Stimulated activated CD4-positive, alpha-beta T cell treated with anti-CD3 and anti-CD28 coated beads, Interleukin-4, amount 100 ng/mL, for 24 hours (primary cell): ENCODE data around the gene RDH13.
"Not testable (repeated sequence)": the region's sequence is repeated elsewhere in the genome, so short reads cannot be mapped to it uniquely, and the experiment has no call there.

Experiments used
- DNase-seq: peaks from one replicate; pipeline ENCODE4 v3.0.0-alpha.2; 2020

The RDH13 gene

DNA sequence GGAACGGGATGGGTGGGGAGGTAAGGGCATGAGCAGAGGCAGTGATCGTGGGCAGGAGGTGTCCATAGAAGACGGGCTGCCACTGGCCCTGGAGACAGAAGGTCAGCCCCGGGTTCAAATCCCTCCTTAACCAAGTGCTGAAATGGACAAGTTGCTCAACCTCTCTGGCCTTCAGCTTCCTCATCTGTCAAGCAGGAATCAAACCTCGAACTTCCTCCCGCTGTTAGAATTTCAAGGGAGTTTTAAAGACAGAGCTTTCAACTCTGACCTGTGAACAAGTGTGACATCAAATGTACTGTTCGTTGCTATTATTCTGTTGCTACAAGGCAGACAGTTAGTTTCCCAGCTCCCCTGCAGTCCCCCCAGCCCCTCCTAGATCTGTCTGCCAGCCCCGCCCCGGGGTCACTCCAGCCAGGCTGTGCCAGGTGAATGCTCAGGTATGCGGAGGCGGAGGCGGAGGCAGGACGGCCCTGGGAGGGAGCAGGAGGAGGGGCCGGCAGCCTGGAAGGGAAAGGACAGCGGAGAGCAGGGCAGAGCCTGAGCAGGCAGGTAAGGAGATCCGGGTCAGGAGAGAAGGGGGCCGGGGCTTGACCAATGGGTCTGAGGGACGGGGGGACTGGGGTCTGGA, 12.5 kb upstream of the RDH13 start, which contains the start of gene EPS8L1:
Gene EPS8L1, plus strand, starts transcription at position 499 of the 628 bp plus-strand sequence. CDS start 576 bp downstream, outside the sequence.
- no peak for DNase-seq

DNA sequence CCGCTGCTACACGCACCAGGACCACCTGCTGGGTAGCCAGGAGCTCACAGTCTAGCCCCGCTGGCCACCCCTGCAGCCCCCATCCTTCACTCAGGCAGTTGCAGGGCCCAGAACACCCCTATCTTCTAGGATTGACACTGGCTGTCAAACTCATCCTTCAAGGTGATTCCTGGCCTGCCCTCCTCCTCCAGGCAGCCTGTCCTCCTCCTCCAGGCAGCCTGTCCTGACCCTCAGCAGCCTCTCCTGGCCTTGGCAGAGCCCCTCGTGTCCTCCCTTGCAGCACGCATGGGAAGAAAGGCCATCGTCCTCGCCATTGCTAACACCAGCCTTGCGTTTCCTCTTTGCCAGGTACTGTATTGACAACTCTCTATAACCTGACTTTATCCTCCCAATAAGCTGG, 9.0 kb upstream of the RDH13 start:
- DNase-seq: no peak

GRCh38 chr19:55071129-55071502, 8.2 kb upstream of the RDH13 start:
- no peak for DNase-seq

- DNase-seq: no peak
These were observed 7.6 kb upstream of the RDH13 start for GRCh38 chr19:55070466-55071128.

DNA sequence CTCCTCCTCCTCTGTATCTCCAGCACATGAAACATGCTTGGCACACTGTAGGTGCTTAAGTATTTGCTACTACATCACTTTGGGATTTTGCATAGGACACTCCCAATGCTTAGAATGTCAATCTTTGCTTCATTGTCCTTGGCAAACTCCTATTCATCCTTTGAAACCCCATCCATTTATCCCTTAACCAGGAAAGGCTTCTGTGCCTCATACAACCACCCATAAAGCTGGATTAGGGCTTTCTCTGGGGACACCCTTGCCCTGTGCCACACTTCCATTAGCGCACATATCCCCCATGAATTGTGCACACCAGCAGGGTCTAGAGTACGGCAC, 6.9 kb upstream of the RDH13 start:
- DNase-seq: no peak

- DNase-seq: no peak
These were observed 6.3 kb upstream of the RDH13 start for GRCh38 chr19:55068950-55069864.

DNA sequence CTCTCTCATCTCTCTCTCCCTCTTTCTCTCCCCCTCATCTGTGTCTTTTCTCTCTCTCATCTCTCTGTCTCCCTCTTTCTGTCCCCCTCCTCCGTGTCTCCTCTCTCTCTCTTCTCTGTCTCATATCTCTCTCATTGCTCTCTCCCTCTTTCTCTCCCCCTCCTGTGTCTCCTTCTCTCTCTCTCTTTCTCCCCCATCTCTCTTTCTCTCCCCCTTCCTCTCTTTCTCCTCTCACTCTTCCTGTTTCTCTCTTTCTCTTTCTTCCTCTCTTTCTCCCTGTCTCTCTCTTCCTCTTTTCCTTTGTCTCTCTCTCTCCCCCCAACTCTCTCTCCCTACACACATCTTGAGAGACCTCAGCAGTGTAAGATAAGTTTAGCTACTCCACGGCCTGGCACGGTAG, 4.9 kb upstream of the RDH13 start:
- no peak for DNase-seq

- no peak for DNase-seq
These were observed 3.3 kb upstream of the RDH13 start for GRCh38 chr19:55066107-55066709.

- not testable (repeated sequence) for DNase-seq
These were observed 2.6 kb upstream of the RDH13 start for GRCh38 chr19:55065516-55065915.

- DNase-seq: no peak
These were observed 520 bp upstream of the RDH13 start for GRCh38 chr19:55063492-55063843.

GRCh38 chr19:55060287-55060686, 2.7 kb downstream of the RDH13 start:
- DNase-seq: not testable (repeated sequence)

DNA sequence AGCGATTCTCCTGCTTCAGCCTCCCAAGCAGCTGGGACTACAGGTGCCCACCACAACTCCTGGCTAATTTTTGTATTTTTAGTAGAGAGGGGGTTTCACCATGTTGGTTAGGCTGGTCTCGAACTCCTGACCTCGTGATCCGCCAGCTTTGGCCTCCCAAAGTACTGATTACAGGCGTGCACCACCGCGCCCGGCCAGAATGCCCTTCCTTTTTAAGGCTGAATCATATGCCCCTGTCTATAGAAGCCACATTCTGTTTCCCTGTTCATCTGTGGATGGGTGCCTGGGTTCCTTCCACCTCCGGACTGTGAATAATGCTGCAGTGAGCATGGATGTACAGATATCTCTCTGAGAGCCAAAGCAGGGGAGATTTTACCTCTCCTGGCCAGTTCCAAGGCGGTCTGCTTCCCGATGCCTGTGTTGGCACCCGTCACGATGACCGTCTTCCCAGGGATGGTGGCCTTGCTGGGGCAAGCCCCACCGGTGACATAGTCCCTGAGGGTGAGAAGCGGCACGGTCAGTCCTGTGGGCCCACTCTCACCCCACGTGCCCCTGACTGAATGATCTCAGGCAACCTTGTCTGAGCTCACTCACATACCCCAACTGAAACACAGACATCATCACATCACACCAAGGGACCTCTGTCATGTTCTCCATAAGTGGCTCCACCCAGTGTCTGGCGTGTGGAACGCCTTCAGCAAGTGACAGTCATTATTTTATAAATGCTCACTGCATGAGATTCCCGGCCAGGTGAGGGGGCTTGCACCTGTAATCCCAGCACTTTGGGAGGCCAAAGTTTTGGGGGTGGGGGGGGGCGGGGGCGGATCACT, 4.0 kb downstream of the RDH13 start:
- no peak for DNase-seq

- no peak for DNase-seq
These were observed 6.1 kb downstream of the RDH13 start for GRCh38 chr19:55056827-55057226.

DNA sequence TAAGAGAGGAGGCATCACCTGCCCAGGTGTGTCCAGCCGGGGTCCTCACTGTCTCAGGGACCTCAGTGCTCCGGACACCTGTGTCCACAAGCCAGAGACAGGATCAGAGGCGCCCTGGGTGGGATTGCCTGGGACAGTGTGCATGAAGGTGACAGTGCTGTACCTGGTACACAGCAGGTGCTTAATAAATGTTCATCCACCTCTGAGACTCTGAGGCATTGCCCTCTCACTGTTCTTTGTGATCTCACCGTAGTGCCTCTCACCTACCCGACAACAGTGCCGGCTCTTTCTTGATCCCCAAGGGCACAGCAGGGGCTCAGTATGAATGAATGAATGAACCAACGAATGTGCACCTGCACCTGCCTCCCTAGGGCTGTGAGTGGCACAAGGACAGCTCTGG, 9.2 kb downstream of the RDH13 start:
- DNase-seq: no peak

- DNase-seq: no peak
These were observed 12.0 kb downstream of the RDH13 start for GRCh38 chr19:55050749-55051532.

- no peak for DNase-seq
These were observed 14.5 kb downstream of the RDH13 start for GRCh38 chr19:55048446-55048845.

GRCh38 chr19:55047951-55048350, 15.0 kb downstream of the RDH13 start:
- DNase-seq: no peak

DNA sequence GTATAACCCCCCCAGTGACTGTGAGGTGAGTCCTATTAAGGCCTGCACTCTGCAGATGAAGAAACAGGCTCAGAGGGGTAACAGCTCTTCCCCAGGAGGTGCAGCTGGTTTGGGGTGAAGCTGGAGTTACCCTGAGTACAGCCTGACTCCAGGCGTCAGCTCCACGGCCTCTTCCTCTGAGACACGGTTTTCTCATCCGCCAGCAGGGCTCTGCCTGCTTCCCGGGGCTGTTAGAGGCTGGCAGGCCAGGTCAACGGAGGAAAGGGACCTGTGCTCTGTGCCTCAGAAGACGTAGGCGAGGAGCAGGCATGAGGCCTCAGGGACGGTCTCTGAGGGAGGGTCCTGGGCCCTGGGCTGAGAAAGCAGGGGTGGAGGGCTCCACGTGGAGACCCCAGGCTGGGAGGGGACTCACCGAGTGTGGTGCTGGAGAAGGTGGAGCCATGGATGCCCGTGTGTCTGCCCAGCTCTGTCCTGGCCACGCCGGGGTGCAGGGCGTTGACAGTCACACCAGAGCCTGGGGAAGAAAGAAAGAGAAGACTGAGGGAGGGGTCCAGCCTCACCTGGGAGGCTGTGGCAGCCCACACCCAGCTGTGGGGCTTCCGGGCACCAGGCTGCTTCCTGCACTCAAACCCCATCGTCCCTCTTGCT, 15.8 kb downstream of the RDH13 start:
- DNase-seq: no peak

DNA sequence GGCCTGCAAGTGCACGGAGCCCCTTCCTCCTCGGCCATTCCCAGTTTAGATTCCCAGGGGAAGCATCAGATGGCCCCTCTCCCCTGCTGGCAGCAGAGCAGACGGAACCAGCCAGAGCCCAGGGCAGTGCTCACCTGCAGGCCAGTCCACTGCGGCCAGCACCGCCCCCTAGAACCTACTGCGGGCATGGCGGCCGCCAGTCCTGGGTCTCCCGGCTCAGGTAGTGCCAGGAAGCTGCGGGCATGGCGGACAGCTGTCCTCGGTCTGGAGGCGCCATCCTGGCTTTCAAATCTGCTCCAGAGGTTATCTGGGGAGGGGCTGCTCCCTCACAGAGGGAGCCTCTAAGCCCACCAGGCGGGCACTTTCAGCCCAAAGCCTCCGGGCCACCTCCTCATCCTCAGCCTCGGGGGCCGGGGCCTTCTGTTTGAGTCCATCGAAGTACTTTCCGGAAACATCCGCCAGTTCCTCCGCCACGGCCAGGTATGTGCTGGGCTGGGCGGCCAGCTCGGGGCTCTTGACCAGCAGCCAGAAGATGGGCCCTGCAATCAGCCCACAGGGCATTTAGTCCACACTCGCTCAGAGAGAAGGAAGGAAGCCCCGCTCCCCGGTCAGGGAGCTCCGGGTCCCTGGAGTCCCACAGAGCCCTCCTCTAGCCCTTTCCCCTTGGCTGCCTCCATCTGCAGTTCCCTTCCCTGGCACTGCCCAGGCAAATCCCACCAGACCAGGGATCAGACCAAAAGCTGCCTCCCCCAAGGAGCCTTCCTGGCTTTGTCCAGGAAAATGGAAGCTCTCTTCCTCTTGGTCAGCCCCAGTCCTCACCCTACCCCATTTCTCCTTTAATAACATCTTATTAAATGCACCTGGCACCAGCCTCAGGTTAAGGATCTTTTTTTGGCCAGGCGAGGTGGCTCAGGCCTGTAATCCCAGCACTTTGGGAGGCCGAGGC, 17.9 kb downstream of the RDH13 start:
- no peak for DNase-seq

- no peak for DNase-seq
These were observed 18.7 kb downstream of the RDH13 start for GRCh38 chr19:55044286-55044685.
